GM18861 (cell line): ENCODE data around the gene SERINC5.
"Not testable (repeated sequence)": the region's sequence is repeated elsewhere in the genome, so short reads cannot be mapped to it uniquely, and the experiment has no call there.

Experiments
- ATAC-seq: cut with Tn5 transposase; IDR thresholded peaks from one replicate; pipeline ENCODE4 v1.9.1; 2021; ENCODE audit not compliant: unreplicated experiment

Gene SERINC5

DNA sequence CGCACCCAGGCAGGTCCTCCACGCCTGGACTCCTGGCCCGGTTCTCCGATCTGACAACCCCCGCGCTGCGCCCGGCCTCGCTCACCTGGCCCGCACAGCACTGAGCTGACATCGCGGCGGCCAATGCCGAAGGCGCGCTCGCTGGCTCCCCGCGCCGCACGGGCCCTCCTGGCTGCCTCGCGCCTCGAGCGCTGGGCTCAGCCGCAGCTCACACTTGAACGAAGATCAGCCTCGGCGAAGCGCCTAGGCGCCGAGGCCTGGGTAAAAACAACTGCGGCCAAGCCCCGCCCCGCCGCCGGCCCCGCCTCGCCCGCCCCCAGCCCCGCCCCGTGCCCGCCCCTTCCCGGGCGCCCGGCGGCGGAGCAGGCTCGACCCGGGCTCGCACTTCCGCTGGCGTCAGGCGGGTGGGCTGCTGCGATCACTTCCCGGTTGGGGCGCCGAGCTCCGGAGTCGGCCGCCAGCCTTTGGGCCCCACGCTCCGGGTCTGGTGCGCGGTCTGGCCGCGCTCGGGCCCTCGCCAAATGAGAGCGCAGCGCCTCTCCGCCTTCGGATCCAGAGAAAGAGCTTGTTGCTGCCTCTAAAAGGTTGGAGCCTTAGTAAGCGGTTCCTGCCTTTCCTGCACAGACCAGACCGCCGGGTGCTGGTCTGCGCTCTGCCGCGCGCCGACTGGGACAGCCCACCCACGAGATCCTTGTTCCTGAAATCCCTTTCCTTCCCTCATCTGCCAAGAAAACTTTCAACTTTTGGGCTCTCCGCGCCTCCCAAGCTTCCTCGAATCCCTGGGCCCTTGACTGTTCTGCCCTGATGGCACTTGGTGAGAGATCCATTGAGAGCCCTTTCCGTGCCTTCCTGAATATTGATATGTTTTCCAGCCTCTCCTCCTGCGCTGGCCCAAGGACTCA lies at the start of gene SERINC5:
Gene SERINC5 (minus strand): TSS at position 238 of the 902 bp plus-strand sequence. CDS start 126 bp downstream, at position 112.
- ATAC-seq = peak; percentile 68

GRCh38 chr5:80302636-80303035 lies 46.8 kb upstream of the SERINC5 start:
- no peak for ATAC-seq

DNA sequence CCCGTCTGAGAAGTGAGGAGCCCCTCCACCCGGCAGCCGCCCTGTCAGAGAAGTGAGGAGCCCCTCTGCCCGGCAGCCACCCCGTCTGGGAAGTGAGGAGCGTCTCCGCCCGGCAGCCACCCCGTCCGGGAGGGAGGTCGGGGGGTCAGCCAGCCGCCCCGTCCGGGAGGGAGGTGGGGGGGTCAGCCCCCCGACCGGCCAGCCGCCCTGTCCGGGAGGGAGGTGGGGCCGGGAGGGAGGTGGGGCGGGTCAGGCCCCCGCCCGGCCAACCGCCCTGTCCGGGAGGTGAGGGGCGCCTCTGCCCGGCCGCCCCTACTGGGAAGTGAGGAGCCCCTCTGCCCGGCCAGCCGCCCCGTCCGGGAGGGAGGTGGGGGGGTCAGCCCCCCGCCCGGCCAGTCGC lies 45.5 kb upstream of the SERINC5 start:
- ATAC-seq = not testable (repeated sequence)

DNA sequence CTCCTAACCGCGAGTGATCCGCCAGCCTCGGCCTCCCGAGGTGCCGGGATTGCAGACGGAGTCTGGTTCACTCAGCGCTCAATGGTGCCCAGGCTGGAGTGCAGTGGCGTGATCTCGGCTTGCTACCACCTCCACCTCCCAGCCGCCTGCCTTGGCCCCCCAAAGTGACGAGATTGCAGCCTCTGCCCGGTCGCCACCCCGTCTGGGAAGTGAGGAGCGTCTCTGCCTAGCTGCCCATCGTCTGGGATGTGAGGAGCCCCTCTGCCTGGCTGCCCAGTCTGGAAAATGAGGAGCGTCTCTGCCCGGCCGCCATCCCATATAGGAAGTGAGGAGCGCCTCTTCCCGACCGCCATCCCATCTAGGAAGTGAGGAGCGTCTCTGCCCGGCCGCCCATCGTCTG lies 44.9 kb upstream of the SERINC5 start:
- ATAC-seq = not testable (repeated sequence)

DNA sequence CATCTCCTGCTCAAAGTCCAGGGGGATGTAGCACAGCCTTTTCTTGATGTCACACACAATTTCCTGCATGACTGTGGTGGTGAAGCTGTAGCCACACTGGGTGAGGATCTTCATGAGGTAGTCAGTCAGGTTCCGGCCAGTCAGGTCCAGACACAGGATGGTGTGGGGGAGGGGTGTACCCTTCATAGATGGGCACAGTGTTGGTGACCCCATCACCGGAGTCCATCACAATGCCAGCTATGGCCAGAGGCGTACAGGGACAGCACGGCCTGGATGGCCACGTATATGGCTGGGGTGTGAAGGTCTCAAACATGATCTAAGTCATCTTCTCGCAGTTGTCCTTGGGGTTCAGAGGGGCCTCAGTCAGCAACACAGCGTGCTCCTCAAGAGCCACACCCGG lies 44.3 kb upstream of the SERINC5 start:
- no peak for ATAC-seq

DNA sequence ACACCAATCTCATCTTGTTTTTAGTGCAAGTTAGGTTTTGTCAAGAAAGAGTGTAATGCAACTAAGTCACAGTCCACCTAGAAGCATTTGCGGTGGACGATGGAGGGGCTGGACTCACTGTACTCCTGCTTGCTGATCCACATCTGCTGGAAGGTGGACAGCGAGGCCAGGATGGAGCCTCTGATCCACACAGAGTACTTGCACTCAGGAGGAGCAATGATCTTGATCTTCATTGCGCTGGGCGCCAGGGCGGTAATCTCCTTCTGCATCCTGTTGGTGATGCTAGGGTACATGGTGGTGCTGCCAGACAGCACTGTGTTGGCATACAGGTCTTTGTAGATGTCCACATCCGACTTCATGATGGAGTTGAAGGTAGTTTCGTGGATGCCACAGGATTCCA lies 43.8 kb upstream of the SERINC5 start:
- ATAC-seq = no peak

- no peak for ATAC-seq
These were observed 40.3 kb upstream of the SERINC5 start for GRCh38 chr5:80296121-80296520.

- no peak for ATAC-seq
These were observed 35.9 kb upstream of the SERINC5 start for GRCh38 chr5:80291761-80292160.

GRCh38 chr5:80289320-80289719 lies 33.5 kb upstream of the SERINC5 start:
- ATAC-seq = no peak

DNA sequence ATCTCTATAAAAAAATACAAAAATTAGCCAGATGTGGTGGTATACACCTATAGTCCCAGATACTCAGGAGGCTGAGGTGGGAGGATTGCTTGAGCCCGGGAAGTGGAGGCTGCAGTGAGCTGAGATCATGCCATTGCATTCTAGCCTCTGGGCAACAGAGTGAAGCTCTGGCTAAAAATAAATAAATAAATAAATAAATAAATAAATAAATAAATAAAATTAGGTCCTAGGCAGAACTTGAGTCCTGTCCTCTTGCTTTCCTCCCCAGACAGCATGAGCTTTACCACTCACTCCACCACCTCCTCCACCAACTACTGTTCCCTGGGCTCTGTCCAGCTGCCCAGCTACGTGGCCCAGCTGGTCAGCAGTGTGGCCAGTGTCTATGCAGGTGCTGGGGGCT lies 32.3 kb upstream of the SERINC5 start:
- no peak for ATAC-seq

DNA sequence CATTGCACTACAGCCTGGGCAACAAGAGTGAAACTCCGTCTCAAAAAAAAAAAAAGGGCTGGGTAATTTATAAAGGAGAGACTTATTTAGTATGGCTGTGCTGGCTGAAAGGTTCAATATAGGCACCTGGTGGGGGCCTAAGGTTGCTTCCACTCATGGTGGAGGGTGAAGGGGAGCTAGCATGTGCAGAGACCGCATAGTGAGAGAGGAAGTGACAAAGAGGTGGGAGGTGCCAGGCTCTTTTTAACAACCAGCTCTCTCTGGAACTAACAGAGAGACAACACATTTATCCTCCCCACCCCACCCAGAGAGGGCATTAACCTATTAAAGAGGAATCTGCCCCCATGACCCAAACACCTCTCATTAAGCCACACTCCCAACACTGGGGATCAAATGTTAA lies 28.9 kb upstream of the SERINC5 start:
- no peak for ATAC-seq

DNA sequence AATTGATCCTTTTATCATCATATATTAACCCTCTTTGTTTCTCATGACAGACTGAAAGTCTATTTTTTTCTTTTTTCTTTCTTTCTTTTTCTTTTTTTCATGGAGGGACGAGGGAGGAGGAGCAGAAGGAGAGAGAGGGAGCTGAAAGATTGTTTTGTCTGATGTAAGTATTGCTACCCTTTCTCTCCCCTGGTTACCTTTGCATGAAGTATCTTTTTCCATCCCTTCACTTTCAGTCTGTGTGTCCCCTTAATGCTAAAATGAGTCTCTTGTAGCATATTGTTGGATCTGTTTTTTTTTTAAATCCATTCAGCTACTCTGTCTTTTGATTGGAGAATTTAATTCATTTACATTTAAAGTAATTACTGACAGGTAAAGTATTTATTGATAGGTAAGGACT lies 27.5 kb upstream of the SERINC5 start:
- ATAC-seq = no peak

GRCh38 chr5:80282054-80282453 lies 26.2 kb upstream of the SERINC5 start:
- no peak for ATAC-seq

DNA sequence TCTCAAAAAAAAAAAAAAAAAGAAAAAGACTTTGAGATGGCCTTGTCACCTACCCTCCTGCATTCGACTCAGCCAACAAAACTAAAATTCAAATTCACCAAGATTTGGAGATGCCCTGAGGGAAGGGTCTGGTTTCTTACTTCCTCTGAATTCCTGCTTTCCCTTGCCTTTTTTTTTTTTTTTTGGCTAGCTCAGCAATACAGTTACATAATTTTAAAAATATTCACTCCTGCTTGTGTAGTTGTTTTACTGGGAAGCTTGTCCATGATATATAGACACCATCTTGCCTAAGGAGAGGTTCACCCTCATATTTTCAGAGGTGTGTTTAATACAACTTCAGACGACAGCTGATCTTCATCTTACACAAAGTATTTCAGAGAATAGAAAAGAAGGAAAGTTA lies 21.3 kb upstream of the SERINC5 start:
- no peak for ATAC-seq

DNA sequence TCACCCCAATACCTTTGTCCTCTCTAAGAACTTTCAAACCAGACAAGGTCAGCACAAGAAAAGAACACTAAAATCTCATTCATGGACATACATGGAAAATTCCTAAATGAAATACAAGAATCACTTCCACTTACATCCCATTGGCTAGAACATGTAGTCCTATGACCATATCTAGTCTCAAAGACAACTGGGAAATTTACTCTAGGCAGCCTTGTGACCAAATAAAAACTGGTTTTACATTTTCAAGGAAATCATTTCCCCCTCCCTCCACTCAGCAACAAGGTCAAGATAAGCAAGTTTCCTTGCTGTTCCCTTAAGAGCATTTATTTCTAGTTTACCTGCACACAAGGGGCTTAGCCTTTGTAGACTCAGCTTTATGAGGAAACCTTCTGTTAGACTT lies 20.3 kb upstream of the SERINC5 start:
- no peak for ATAC-seq

GRCh38 chr5:80275347-80275746 lies 19.5 kb upstream of the SERINC5 start:
- no peak for ATAC-seq

GRCh38 chr5:80270543-80270942 lies 14.7 kb upstream of the SERINC5 start:
- not testable (repeated sequence) for ATAC-seq

- ATAC-seq = no peak
These were observed 14.2 kb upstream of the SERINC5 start for GRCh38 chr5:80269991-80270438.

- ATAC-seq = no peak
These were observed 13.1 kb upstream of the SERINC5 start for GRCh38 chr5:80268916-80269315.

- ATAC-seq = no peak
These were observed 10.7 kb upstream of the SERINC5 start for GRCh38 chr5:80266566-80266965.

GRCh38 chr5:80260461-80260860 lies 4.6 kb upstream of the SERINC5 start:
- no peak for ATAC-seq

DNA sequence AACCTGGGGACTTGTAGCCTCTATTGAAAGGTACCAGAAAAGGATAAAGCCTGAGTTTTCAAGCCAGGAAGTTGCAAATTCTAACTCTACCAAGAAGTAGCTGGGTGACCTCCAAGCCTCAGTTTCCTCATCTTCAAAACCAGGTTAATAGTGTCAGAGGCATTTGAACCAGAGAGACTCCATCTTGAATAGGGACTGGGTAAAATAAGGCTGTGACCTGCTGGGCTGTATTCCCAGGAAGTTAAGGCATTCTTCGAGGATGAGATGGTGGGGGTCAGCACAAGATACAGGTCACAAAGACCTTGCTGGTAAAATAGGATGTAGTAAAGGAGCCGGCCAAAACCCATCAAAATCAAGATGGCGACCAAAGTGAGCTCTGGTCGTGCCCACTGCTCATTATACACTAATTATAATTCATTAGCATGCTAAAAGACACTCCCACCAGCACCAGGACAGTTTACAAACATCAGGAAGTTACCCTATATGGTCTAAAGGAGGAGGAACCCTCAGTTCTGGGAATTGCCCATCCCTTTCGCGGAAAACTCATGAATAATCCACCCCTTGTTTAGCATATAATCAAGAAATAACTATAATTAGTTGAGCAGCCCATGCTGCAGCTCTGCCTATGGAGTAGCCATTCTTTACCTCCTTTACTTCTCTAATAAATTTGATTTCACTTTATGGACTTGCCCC lies 3.8 kb upstream of the SERINC5 start:
- no peak for ATAC-seq
